Nucleus accumbens (tissue), 56 donors: ENCODE data around the gene BSN.
A peak's percentile ranks its signal among the peaks of the same experiment; 100 is the strongest.

Experiments
- DNase-seq, 56 donors: peaks; one replicate each; lab custom pipeline; 2025; lab: John Stamatoyannopoulos, UW

The BSN gene, protein sequence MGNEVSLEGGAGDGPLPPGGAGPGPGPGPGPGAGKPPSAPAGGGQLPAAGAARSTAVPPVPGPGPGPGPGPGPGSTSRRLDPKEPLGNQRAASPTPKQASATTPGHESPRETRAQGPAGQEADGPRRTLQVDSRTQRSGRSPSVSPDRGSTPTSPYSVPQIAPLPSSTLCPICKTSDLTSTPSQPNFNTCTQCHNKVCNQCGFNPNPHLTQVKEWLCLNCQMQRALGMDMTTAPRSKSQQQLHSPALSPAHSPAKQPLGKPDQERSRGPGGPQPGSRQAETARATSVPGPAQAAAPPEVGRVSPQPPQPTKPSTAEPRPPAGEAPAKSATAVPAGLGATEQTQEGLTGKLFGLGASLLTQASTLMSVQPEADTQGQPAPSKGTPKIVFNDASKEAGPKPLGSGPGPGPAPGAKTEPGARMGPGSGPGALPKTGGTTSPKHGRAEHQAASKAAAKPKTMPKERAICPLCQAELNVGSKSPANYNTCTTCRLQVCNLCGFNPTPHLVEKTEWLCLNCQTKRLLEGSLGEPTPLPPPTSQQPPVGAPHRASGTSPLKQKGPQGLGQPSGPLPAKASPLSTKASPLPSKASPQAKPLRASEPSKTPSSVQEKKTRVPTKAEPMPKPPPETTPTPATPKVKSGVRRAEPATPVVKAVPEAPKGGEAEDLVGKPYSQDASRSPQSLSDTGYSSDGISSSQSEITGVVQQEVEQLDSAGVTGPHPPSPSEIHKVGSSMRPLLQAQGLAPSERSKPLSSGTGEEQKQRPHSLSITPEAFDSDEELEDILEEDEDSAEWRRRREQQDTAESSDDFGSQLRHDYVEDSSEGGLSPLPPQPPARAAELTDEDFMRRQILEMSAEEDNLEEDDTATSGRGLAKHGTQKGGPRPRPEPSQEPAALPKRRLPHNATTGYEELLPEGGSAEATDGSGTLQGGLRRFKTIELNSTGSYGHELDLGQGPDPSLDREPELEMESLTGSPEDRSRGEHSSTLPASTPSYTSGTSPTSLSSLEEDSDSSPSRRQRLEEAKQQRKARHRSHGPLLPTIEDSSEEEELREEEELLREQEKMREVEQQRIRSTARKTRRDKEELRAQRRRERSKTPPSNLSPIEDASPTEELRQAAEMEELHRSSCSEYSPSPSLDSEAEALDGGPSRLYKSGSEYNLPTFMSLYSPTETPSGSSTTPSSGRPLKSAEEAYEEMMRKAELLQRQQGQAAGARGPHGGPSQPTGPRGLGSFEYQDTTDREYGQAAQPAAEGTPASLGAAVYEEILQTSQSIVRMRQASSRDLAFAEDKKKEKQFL (N-terminal part only)

DNA sequence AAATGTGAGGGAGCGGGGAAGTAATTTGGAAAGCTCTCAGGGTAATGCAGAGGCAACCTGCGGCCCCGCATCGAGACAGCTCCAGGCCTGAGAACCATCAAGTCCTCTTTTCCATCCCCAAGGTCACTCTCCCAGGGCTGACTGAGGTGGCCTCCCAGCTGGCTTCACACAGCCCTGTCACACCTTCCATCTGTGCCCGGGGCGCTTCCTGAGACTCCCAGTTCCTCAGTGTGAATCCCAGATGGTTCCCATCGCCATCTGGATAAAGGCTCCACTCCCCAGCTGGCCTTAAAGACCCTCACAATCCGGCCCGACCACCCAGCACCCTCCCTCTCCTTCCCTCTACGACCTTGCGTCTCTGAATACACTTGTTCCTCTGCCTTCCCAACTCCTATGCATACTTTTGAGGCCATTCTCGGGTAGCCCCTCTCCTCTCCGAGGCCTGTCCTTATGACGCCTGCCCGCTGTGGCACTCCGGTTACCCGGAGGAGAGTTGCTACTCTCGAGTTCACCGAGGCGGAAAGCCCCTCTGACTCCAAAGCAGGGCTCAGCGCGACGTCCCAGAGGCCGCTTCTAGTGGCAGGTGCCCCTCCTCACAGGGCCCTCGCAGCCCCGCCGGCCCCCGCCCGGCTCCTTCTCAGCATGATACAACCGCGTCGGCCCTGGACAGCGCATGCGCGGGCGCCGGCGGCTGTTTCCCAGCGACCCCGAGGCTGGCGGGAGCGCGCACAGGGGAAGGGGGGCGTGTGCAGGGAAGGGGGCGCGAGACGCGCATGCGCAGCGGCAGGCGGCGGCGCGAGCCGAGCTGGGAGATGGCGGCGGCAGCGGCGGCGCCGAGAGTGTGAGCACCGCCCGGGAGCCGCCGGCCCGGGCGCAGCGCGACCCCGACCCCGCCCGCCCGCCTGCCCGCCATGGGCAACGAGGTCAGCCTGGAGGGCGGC lies at the start of gene BSN:
Gene BSN, plus strand, starts transcription at position 786 of the 941 bp plus-strand sequence. Its CDS starts 126 bp downstream, at position 912.
- peak in 54 of 56 donors; percentile 59 to 94 (median 84) for DNase-seq

DNA sequence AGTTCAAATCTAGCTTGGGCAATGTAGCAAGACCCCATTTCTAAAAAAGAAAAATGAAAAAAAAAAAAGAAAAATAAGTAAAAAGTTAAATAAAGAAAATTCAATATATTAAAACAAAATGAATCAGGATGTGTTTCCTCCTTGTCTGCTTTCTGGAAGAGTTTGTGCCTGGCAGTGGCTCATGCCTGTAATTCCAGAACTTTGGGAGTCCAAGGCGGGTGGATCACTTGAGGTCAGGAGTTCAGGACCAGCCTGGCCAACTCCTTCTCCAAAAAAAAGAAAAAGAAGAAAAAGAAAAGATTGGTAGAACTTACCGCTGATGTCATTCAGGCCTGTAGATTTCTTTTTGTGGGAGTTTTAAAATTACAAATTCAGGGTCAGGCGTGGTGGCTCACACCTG lies 47.4 kb upstream of the BSN start:
- no peak for DNase-seq

DNA sequence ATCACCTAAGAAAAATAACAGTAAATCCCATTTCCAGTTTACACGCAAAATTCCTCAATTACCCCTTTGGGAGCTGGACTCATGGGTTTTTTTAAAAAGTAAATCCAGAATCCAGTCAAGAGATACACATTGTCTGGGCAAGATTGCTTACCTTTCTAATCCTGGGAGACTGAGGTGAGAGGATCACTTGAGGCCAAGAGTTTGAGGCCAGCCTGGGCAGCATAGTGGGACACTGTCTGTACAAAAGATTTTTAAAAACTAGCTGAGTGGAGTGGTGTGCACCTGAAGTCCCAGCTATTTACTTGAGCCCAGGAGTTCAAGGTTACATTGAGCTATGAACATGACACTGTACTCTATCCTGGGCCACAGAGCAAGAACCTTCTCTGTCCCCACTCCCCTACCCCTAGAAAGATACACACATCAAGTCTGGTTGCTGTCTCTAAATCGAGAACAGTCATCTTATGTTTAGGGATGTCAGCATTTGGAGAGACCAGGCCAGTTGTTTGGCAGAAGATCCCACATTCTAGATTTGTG lies 45.2 kb upstream of the BSN start:
- DNase-seq = no peak

DNA sequence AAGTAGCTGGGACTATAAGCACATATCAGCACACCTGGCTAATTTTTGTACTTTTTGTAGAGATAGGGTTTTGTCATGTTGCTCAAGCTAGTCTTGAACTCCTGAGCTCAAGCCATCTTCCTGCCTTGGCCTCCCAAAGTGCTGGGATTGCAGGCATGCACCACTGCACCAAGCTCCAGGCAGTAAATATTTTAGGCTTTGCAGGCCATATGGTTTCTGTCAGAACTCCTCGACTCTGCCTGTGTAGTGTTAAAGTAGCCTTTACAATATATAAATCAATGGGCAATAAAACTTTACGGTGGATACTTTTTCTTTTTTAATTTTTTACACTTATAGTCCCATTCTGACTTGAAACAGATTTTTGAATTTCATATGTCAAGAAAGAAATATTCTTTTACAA lies 42.6 kb upstream of the BSN start:
- no peak for DNase-seq

DNA sequence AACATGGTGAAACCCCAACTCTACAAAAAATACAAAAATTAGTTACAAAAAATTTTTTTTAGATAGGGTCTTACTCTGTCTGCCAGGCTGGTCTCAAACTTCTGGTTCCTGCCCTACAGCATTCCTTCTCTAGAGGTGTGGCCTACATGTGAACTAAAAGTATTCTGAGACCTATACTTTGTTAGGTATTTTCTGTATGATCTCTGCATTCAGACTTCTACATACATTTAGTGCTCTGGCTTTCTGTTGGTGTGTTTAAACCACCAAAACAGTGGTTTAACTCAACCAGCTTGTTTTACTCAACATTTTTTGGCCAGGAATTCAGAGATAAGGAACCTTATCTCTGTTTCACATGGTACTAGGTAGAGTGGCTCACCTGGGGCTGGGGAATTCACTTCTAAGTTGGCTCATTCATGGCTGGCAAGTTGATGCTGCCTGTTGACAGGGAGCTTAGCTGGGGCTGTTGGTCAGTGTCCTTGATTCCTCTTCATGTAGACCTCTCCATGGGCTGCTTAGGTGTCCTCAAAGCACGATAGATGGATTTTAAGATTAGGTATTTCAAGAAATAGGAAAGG lies 41.4 kb upstream of the BSN start:
- DNase-seq = no peak

DNA sequence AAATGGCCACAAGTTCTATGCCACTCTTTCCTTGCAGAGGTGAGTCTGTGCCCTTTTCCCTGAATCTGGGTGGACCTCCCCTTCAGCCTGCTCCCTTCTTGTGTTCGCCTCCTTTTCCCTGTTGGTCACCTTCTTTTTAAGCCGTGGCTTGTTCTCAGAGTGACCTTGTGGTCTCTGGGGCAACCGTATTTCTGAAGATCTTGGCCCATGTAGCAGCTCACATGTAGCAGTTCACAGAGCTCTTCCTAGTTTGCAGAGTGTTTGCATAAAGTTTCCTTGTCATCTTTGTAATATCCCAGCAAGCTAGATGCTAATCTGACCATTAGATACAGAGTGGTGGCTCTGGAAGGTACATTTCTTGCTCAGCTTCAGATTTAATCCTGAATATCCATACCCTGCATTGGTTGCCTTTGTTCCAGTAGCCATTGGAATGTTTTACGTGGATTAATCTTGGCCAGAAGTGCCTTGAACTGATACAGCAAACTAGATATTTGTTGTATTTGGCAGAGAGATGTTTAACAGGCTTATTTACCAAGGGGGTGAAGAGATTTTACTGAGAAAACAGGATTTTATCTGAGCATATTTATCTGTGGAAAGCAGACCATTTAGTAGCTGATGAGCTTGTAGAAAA lies 40.7 kb upstream of the BSN start:
- DNase-seq = no peak

DNA sequence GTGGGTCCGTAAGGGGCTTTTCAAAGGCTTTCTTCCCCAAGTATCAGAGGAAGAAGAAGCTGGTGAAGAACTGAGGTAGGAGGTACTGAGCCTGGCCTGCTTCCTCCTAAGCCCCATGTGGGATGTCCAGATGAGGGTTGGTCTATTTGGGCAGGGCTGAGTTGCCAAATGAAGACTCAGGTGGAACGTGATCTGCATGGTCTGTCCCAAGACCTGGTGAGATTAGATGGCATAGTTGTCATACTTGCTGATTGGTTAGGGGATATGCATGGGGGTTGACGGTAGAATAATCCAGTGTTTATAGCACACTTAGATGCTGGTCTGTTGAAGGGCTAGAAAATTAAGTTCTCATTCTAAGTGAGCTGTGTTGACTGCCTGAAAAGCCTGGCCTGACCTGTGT lies 36.3 kb upstream of the BSN start:
- DNase-seq = no peak

DNA sequence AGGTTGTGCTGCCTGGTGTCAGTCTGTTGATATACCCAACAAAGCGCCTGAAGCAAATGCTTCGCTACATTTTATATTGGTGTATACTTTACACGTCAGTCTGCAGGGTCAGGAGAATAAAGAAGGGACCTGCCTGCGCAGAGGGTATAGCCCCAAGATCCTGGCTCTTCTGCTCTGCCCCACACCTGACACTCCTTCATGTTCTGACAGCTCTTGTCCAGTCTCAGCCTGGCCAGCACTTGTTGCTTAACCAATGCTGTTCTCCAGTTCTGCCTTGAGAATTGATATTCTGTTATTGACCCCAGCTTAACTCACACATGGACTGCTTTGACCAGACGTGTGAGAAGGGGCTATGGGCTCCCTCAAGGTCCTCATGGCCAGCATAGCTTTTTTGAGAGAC lies 35.8 kb upstream of the BSN start:
- no peak for DNase-seq

DNA sequence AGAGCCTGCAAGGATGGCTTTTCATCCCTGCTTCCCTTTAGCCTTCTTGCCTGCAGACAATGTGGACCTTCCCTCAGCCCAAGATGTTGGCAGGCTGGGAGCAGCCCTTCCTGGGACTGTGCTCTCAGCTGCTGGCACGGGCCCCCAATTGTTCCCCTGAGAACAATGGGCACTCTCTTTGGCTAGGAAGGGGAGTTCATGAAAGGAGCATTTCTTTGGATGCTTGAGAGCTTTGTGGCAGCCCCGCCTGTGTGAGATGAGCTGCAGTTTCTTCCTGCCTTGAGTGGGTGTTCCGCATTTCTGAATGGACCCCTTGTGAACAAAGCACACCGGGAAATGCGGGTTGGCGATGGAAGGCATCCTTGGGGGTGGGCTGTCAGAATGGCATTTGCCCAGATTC lies 35.0 kb upstream of the BSN start:
- peak in 50 of 56 donors; percentile 16 to 87 (median 71) for DNase-seq

DNA sequence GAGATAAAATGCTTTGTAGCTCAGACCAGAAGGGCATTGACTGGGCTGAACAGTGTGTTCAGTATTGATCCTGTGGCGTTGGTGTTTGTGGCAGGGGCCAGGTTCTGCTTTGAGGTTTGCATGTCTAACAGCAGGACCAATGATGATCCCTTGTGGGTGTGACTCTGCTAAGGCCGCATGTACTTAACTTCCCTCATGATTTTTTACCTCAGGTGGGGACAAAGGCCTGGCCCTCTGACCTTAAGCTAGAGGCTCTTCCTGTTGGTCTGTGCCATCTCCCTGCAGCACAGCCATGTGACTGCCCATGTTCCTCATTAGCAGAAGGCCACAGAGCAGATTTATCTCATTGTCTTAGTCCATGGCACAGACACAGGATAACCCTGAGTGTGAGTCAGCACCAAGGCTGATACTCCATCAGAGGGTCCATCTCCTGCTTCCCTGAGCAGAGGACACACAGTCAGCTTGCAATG lies 34.3 kb upstream of the BSN start:
- no peak for DNase-seq

DNA sequence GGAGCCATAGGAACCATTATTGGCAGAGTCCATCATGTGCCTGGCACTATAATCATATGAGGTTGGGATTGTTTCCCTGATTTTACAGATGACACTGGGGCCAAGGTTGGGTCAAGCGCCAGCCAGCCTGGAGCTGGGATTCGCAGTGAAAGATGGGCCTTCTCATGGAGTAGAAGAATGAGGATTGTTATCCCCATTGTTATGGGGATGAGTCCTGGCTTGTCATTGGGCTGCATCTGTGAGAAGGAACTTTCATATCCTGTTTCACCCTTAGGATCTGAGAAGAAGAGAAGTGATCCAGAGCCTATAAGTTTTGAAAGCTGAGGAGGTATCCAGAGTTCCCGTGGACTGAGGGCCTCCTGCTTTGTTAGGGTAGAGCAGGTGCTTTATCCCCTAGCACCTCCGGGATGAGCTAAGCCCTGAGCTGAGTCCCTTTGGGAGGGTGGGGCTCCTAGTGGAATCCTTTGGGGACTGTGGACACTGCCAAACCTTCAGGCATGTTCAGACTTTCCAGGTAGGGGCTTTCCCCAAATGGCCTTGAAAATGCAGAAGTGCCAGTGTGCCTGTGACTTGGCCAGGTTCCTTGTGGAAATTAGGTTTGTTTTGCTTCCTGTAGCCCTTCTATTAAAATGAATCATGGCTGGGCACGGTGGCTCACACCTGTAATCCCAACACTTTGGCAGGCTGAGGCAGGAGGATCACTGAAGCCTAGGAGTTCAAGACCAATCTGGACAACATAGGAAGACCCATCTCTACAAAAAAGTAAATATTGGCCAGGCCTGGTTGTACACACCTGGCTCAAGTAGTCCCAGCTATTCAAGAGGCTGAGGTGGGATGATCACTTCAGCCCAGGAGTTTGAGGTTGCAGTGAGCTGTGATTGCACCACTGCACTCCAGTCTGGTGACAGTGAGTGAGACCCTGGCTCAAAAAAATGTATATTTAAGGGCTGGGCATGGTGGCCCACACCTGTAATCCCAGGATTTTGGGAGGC lies 30.2 kb upstream of the BSN start:
- DNase-seq = no peak

DNA sequence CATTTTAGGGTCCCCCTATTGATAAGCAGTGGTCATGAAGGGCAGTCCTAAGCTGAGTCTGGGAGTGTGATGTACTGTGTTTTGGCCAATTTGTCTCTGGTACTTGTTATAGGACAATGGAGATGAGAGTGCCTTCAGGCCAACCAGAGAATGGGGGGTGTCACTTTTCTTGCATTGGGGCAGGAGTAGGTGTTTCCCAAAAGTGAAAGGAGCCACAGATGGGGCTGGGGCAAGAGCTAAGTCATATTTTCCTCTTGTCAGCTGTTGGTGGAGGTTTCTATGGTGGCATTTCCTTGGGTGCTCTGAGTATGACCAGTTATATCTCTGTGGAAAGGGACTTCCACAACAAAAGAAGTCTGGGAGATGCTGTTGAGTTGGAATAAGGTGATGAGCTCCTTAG lies 24.7 kb upstream of the BSN start:
- DNase-seq = no peak

DNA sequence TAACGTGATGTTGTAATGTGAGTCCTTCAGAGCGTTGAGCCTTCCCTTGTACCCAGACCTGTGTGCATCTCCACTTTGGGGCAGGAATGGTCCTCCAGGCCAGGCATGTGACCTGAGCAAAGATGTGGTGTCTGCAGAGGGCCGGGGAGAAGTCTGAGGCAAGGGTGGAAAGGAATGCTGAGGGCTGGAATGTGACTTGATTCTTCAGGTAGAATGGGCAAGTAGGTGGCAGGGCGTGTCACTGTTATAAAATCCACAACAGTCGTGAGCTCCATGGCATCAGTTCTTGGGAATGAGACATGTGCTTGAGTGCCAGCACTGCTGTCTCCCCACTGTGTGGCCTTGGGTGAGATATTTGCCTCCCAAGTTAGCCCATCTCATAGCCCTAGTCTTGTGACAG lies 24.0 kb upstream of the BSN start:
- peak in 5 of 56 donors; percentile 3 to 16 (median 9) for DNase-seq

DNA sequence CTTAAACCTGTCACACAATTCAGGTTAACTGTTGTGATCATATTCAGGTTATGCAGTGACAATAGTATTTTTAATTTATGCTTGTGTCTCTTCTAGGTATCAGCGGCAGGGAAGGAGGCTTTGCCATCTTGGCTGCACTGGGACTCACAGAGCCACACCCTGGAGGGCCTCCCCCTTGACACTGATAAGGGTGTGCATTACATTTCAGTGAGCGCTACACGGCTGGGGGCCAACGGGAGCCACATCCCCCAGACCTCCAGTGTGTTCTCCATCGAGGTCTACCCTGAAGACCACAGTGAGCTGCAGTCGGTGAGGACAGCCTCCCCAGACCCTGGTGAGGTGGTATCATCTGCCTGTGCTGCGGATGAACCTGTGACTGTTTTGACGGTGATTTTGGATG lies 23.6 kb upstream of the BSN start:
- DNase-seq = no peak

DNA sequence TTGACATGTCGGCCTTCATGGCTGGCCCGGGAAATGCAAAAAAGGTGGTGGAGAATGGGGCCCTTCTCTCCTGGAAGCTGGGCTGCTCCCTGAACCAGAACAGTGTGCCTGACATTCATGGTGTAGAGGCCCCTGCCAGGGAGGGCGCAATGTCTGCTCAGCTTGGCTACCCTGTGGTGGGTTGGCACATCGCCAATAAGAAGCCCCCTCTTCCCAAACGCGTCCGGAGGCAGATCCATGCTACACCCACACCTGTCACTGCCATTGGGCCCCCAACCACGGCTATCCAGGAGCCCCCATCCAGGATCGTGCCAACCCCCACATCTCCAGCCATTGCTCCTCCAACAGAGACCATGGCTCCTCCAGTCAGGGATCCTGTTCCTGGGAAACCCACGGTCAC lies 23.1 kb upstream of the BSN start:
- DNase-seq = no peak

DNA sequence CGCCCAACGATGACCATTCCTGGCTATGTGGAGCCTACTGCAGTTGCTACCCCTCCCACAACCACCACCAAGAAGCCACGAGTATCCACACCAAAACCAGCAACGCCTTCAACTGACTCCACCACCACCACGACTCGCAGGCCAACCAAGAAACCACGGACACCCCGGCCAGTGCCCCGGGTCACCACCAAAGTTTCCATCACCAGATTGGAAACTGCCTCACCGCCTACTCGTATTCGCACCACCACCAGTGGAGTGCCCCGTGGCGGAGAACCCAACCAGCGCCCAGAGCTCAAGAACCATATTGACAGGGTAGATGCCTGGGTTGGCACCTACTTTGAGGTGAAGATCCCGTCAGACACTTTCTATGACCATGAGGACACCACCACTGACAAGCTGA lies 22.6 kb upstream of the BSN start:
- no peak for DNase-seq

DNA sequence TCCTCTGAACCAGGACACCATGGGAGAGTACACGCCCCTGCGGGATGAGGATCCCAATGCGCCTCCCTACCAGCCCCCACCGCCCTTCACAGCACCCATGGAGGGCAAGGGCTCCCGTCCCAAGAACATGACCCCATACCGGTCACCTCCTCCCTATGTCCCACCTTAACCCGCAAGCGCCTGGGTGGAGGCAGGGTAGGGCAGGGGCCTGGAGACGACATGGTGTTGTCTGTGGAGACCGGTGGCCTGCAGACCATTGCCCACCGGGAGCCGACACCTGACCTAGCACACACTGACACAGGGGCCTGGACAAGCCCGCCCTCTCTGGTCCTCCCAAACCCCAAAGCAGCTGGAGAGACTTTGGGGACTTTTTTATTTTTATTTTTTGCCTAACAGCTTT lies 21.2 kb upstream of the BSN start:
- no peak for DNase-seq
